Measurements from ENCODE around the gene RAB6D.
"Not testable (repeated sequence)": the region's sequence is repeated elsewhere in the genome, so short reads cannot be mapped to it uniquely, and the experiment has no call there.

GRCh38 chr2:131361773-131362172 lies 2.2 kb downstream of the RAB6D start:
- TF ChIP-seq CTCF, EP300, POLR2A (IDR thresholded peaks at IDR 0.05): not testable (repeated sequence)
